GM12892 (cell line): ENCODE results near the gene ARID3C.

Experiments used
- DNase-seq: peaks from one replicate; pipeline ENCODE4 v3.0.0; 2011; ENCODE audit not compliant: insufficient read length
- FAIRE-seq: peaks from 2 replicates; lab custom pipeline; 2011; peaks lifted over from hg19 to GRCh38; lab: Jason Lieb, UNC
- POLR2A ChIP-seq: IDR thresholded peaks from 2 replicates; pipeline ENCODE4 v1.6.1; 2011; ENCODE audit warnings: low read depth, low read length, control low read depth
- POLR2AphosphoS5 ChIP-seq: IDR thresholded peaks from 2 replicates; pipeline ENCODE4 v1.6.1; 2011; ENCODE audit warnings: low read depth, low read length, control low read depth
- TAF1 ChIP-seq: IDR thresholded peaks from 2 replicates; pipeline ENCODE4 v1.6.1; 2011; ENCODE audit warnings: low read depth, mild to moderate bottlenecking, control low read depth, low read length, borderline replicate concordance

The ARID3C gene

DNA sequence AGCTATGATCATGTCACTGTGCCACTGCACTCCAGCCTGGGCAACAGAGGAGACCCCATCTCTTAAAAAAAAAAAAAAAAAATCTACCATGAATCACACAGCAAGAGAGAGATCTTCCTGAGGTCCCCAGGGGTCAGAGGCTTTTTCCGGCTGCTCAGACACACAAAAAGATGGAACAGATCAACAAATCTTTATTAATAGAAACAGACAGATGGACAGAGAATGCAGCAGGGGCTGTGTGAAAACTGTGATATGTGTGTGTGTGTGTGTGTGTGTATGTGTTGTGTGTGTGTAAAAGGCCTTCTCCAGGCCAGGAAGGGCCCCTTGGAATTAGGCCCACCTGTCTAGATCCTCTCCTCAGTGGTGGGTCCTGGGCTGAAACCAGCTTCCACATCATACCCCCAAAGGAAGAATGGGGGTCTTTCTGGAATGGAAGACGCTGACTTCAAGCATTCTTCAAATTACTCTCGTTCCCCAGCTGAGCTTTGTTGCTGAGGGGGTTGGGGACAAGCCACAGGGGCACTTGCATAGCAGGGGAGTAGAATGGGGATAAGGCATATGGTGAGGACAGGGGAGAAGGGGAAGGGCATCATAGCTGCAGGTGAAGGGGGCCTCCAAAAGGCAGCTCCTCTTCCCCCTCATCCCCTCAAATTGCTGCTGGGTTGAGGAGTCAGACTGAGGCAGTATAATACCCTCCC lies 5.8 kb upstream of the ARID3C start:
- no peak for FAIRE-seq
- no peak for TF ChIP-seq TAF1
- TF ChIP-seq POLR2AphosphoS5: no peak
- no peak for TF ChIP-seq POLR2A
- DNase-seq: no peak

GRCh38 chr9:34633851-34634550 lies 5.1 kb upstream of the ARID3C start:
- TF ChIP-seq POLR2A (no peak), POLR2AphosphoS5 (no peak), TAF1 (no peak)

GRCh38 chr9:34633166-34633565 lies 4.3 kb upstream of the ARID3C start:
- DNase-seq (no peak), FAIRE-seq (no peak)
- TF ChIP-seq POLR2A (no peak), POLR2AphosphoS5 (no peak), TAF1 (no peak)

More at GRCh38 chr9:34633851-34634550, 5.1 kb upstream of the ARID3C start:
- DNase-seq: peak; percentile 68
- peak; percentile 96 for FAIRE-seq

GRCh38 chr9:34630402-34631154 lies 1.7 kb upstream of the ARID3C start:
- TF ChIP-seq TAF1: no peak
- TF ChIP-seq POLR2A: no peak
- no peak for TF ChIP-seq POLR2AphosphoS5
- no peak for FAIRE-seq
- no peak for DNase-seq

DNA sequence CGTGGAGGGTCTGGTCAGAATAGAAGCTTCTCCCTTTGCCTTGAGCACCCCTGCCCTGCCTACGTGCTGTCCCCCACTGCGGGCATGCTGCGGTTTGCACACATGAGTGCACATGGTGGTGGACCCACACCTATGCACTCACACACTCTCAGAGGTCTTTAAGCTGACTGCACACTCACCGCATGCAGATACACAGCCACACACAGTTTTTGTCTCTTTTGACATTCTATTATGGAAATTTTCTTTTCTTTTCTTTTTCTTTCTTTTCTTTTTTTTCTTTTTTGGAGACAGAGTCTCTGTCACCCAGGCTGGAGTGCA lies 584 bp upstream of the ARID3C start:
- TF ChIP-seq TAF1: no peak
- no peak for TF ChIP-seq POLR2A
- TF ChIP-seq POLR2AphosphoS5: no peak
- DNase-seq (no peak), FAIRE-seq (no peak)

GRCh38 chr9:34627716-34628655 lies 880 bp downstream of the ARID3C start:
- no peak for FAIRE-seq
- no peak for TF ChIP-seq TAF1
- no peak for TF ChIP-seq POLR2A
- no peak for TF ChIP-seq POLR2AphosphoS5

DNA sequence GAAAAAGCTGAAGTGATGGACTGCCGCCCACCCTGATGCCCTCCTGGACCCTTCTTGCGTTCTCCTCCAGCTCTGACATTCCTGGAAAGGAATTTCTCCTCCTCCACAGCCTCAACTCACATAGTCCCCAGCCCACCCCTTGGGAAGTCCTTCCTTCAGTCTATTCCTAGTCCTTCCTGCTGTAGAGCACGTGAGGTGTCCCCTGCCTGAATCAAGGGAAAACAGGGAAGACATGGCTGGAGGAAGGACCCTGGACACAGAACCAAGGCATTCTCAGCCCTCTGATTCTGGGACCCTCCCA lies 3.7 kb downstream of the ARID3C start:
- no peak for TF ChIP-seq POLR2A
- TF ChIP-seq TAF1: no peak
- TF ChIP-seq POLR2AphosphoS5: no peak
- FAIRE-seq: no peak

More at GRCh38 chr9:34627716-34628655, 880 bp downstream of the ARID3C start:
- DNase-seq: no peak

DNA sequence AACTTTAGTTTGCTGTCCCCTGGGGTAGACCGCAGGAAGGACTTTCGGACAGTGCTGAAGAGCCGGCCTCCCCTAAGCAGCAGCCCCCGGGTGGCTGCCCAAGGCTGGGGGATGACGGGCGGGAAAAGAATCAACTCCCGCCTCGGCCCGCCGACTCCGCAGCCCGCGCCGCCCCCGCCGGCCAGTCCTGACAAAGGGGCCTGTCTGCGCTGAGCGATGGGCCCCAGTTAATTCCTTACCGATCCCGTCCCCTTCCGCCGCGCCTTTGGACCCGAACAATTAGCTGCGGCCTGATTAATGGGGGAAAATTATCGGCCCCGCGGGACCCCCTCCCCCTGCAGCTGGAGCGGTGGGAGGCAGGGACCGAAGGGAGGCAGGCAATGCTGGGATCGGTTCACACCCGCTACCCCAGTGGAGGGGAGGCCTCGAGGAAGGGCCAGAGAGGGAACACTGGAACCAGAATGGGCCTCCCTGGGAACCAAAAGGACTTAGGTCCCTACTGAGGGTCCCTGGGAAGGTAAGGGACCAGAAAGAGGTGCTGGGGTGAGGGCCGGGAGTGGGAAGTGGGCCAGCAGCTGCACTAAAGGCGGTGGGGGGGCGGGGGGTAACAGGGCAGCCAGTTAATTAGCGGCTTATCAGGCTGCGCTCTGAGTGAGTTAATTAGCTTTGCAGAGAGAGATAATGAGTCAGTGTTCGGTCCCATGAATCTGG lies 4.2 kb downstream of the ARID3C start:
- FAIRE-seq: no peak
- TF ChIP-seq TAF1: no peak
- TF ChIP-seq POLR2AphosphoS5: no peak
- TF ChIP-seq POLR2A: no peak
- DNase-seq: no peak

More for the DNA sequence above, 3.7 kb downstream of the ARID3C start:
- DNase-seq: no peak

DNA sequence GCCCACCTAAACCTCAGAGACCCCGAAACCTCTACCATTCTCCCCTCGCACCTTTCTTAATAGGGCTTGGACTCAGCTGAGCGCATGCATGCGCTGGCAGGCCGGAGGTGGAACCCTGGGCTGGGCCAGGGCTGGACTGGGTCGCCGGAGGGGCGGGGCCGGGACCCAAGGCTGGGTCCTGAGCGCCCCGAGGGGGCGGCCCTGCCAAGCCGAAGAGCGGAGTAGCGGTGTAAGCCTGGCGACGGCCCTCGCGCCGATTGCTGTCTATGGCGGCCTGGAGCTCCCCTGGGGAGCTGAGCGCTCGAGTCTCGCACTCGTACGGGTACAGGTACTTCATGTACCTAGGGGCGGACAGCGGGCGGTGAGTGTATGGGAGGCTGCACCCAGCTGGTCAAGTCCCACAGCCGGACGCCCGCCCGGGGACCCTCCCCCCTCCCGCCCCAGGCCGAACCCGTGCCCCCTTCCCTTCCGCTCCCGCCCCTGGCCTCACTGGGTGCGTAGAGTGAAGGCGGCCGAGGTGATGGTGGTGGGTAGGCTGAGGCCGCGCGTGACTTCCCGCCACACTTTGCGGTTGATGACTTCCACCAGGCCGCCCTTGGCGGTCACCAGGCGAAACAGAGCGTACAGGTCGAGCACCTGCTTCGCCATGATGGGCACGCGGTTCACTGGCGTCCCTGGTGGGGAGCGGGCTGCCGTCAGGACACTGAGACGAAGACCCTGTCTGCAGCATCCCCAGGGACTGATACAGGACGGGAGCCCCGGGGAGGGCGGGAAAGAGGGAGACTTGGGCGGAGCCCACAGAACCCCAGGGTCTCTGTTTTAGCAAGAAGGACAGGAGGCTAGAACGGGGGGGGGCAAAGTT lies 5.3 kb downstream of the ARID3C start:
- FAIRE-seq (no peak), DNase-seq (no peak)

GRCh38 chr9:34620061-34620994 lies 8.5 kb downstream of the ARID3C start, which contains the start of gene DCTN3:
DCTN3 (minus strand) TSS chr9:34620495; CDS start chr9:34620464, 31 bp downstream.
- TF ChIP-seq POLR2AphosphoS5 (peak; percentile 55; the same call in 1 of the 2 replicates), POLR2A (peak; percentile 72; the same call in 1 of the 2 replicates), TAF1 (peak; percentile 61; the same call in 1 of the 2 replicates)
- FAIRE-seq: peak; percentile 98
- peak; percentile 97 for DNase-seq

More for the DNA sequence above, 5.3 kb downstream of the ARID3C start:
- TF ChIP-seq POLR2A (no peak), TAF1 (no peak), POLR2AphosphoS5 (no peak)
